ENCODE results near the gene SULT4A1. TPM values are rescaled to one million over a fixed set of nuclear protein-coding genes. Genes with fewer than 3 reads are reported as not detected.

SULT4A1 gene
- total RNA-seq, 2 experiments from 2014 or later, result not detected

- DNase-seq, result no peak
- no peaks in the 10 kb centered on the region for H3K36me3 Mint-ChIP-seq (ENCODE audit: low read depth)
- H3K27ac Mint-ChIP-seq, result no peak overlapping the region
- intact Hi-C loops (cut with micrococcal nuclease), result no loop called here
- TF ChIP-seq CTCF (IDR thresholded peaks at IDR 0.05), result no peak
- H3K4me1 Mint-ChIP-seq (ENCODE audit: low read depth), result no peaks in the 10 kb centered on the region
- peaks cover 13% of the 10 kb centered on the region for H3K27me3 Mint-ChIP-seq
- H3K4me3 Mint-ChIP-seq, result no peak overlapping the region
- POLR2A ChIA-PET, result no interaction called here
- H3K9me3 Mint-ChIP-seq, result peaks cover 6% of the 10 kb centered on the region
- no peak for ATAC-seq
- CTCF ChIA-PET, result no interaction called here
These were observed 8.9 kb downstream of the SULT4A1 start for GRCh38 chr22:43853328-43853931.

- TF ChIP-seq CTCF (IDR thresholded peaks at IDR 0.05), result no peak
- H3K4me3 Mint-ChIP-seq, result no peak overlapping the region
- H3K9me3 Mint-ChIP-seq, result peaks cover 6% of the 10 kb centered on the region
- intact Hi-C loops (cut with micrococcal nuclease), result no loop called here
- no peaks in the 10 kb centered on the region for H3K36me3 Mint-ChIP-seq (ENCODE audit: low read depth)
- ATAC-seq (no peak), DNase-seq (no peak)
- CTCF ChIA-PET, result interaction anchor here (1.1 kb wide), 1 partner anchor 30 kb away, joined by 3 read pairs; no protein-coding TSS in a partner anchor
- peaks cover 13% of the 10 kb centered on the region for H3K27me3 Mint-ChIP-seq
- POLR2A ChIA-PET, result no interaction called here
- no peaks in the 10 kb centered on the region for H3K4me1 Mint-ChIP-seq (ENCODE audit: low read depth)
- no peak overlapping the region for H3K27ac Mint-ChIP-seq
These were observed 9.6 kb downstream of the SULT4A1 start for GRCh38 chr22:43852573-43853327.

GRCh38 chr22:43851979-43852307 lies 10.4 kb downstream of the SULT4A1 start:
- no peak for TF ChIP-seq CTCF (IDR thresholded peaks at IDR 0.05)
- no peak overlapping the region for H3K27ac Mint-ChIP-seq
- H3K4me3 Mint-ChIP-seq, result no peak overlapping the region
- no peak for ATAC-seq
- peaks cover 8% of the 10 kb centered on the region for H3K27me3 Mint-ChIP-seq
- intact Hi-C loops (cut with micrococcal nuclease), result no loop called here
- no peaks in the 10 kb centered on the region for H3K36me3 Mint-ChIP-seq (ENCODE audit: low read depth)
- H3K4me1 Mint-ChIP-seq (ENCODE audit: low read depth), result no peaks in the 10 kb centered on the region
- POLR2A ChIA-PET, result no interaction called here
- CTCF ChIA-PET, result interaction anchor here (1.1 kb wide), 1 partner anchor 31 kb away, joined by 3 read pairs; no protein-coding TSS in a partner anchor
- DNase-seq, result no peak
- peaks cover 5% of the 10 kb centered on the region for H3K9me3 Mint-ChIP-seq

GRCh38 chr22:43851058-43851978 lies 11.0 kb downstream of the SULT4A1 start:
- ATAC-seq (no peak), DNase-seq (no peak)
- ChIA-PET POLR2A (no interaction called here), CTCF (no interaction called here)
- H3K9me3 Mint-ChIP-seq, result peaks cover 1% of the 10 kb centered on the region
- intact Hi-C loops (cut with micrococcal nuclease), result no loop called here
- H3K27ac Mint-ChIP-seq, result no peak overlapping the region
- H3K4me1 Mint-ChIP-seq (ENCODE audit: low read depth), result no peaks in the 10 kb centered on the region
- H3K4me3 Mint-ChIP-seq, result no peak overlapping the region
- H3K36me3 Mint-ChIP-seq (ENCODE audit: low read depth), result no peaks in the 10 kb centered on the region
- H3K27me3 Mint-ChIP-seq, result peaks cover 5% of the 10 kb centered on the region
- TF ChIP-seq CTCF (IDR thresholded peaks at IDR 0.05), result no peak

Data from activated CD8-positive, alpha-beta T cell treated with anti-CD3 and anti-CD28 coated beads for 36 hours (primary cell).